GM21619 (cell line): ENCODE results near the gene ANKRD34A.
"Not testable (repeated sequence)": the region's sequence is repeated elsewhere in the genome, so short reads cannot be mapped to it uniquely, and the experiment has no call there.

Source experiments
- ATAC-seq: cut with Tn5 transposase; IDR thresholded peaks from one replicate; pipeline ENCODE4 v1.9.1; 2021; ENCODE audit not compliant: unreplicated experiment

ANKRD34A gene

DNA sequence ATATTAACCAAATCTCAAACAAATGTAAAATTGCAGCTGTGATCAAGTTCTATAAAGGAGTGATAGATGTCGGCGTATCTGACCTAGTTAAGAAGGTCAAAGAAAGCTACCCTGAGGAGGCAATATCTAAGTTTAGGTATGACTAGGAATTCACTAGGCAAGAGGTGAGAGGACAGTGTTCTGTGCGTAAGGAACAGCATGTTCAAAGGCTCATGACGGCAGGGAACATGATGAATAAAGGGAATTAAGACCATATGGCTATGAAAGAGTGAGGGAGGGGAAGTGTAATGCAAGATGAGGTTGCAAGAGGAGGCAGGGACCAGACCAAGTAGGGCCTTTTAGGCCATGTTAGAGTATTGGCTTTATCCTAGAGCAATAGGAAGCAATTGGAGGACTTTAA, 15.2 kb downstream of the ANKRD34A start:
- ATAC-seq: no peak

DNA sequence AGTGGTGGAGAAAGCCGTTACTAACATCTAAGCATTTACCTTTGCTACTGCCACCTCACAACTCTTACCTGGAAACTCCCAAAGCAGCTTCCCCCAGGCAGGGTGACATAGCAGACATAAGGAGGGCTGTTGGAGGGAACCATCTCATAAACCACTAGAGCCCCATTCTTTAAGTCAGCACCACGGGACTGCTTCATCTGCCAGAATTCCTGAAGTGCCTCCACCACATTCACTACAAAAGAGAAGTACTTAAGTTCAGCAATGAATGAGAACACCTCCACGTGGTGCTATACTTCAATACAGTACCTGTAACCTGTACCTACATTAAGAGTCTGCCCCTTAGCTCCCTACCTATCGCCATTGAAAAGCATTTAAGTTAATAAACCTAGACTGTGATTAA, 16.8 kb downstream of the ANKRD34A start:
- ATAC-seq: no peak

DNA sequence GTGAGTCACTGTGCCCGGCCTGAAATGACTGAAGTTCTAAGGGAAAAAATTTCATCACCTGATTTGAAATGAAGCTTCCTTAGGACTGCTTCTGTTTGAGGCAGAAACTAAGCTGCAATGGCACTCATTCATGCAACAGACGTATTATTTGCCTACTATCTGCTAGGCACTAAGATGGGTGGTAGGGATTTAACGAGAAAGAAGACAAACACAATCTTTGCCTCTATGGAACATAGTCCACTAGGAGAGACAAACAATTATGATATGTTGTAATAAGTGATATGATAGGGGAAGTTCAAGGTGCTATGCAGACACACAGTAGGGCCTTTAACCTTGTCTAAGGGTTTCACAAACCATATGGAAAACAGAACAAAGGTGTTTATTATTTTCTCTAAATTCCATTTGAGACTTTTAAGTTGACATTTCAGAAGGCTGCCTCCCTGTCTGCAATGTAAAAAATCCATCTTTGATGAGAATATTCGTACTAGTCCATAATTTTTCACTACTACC, 17.8 kb downstream of the ANKRD34A start:
- ATAC-seq: no peak

DNA sequence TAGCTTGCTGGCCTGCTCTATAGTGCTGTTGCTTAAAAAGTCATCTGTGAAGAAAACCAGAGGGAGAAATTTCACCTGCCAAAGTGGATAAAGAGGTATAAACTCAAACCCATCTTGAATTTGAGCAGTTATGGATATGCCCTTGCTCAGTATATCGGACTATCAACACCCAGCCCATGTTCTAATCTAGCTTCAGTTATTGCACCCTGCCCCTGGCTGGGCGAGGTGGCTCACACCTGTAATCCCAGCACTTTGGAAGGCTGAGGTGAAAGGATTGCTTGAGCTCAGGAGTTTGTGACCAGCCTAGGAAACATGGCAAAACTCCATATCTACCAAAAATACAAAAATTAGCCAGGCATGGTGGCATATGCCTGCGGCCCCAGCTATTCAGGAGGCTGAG, 19.8 kb downstream of the ANKRD34A start:
- ATAC-seq: no peak

DNA sequence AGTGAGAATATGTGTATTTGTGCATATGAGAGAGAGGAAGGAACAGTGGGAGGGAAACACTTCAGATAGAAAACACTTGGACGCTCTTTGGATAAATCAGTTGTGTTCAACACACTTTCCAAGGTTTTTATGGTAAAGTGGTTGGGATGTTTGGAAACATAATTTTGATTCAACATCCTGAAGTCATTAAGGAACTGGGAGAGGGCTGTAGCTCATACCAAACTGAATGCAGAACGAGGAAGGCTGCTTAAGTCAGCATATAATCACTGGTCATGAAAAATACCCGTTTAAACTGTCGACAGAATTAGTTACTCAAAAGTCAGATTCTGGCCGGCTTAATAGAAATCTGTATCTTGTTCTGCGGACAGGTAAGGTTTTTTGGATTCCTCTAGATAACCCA, 21.5 kb downstream of the ANKRD34A start:
- no peak for ATAC-seq

DNA sequence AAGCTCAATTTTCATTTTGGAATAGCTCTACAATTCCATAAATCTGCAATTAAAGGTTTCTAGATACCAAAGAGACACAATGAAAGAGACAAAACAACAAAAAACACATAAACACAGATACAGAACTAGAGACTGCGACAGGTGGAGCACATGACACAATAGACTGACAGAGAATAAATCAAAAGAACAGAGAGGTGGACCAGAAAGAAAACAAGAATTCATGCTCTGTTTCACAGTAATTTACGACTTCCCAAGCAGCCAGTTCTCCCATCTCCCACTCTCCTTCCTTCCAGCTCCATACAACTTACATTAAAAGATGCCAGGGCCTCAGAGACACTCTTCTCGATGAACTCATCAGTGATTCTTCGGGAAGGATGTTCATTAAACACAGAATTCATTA, 22.0 kb downstream of the ANKRD34A start:
- ATAC-seq: no peak

DNA sequence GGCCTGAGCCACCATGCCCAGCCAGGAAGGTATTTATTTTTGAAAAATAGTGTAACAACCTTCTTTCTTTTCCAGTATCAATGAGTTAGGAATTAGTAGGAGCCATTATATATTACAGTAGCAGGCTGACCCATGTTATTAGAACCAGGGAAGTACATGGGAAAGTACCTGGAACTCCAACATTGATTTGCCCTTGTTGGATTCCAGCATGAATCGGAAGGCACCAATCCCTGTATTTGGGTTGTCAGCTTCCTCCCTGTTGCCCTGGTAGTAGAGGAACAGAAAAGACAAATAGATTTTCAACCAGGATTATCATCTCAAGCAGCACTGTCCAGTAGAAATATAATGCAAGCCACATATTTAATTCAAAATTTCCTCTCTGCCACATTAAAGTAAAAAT, 26.9 kb downstream of the ANKRD34A start:
- no peak for ATAC-seq

DNA sequence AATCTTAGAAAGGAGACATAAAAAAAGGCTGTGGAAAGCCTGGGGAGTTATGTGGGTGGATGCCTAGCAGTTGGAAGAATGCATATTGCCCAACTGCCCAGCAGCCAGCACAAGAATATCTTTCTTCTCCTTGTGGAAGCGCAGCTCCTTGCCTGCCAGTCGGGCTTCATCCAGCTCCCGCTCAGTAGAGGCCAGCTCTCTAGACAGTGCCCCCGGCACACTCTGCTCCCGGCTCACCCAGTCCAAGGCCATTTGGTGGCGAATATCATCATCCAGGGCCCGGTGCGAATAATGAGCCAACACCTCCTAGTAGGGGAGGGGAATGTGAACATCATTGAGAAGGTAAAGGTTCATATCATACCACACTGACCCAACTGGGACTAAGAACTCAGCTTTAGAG, 28.1 kb downstream of the ANKRD34A start:
- no peak for ATAC-seq

DNA sequence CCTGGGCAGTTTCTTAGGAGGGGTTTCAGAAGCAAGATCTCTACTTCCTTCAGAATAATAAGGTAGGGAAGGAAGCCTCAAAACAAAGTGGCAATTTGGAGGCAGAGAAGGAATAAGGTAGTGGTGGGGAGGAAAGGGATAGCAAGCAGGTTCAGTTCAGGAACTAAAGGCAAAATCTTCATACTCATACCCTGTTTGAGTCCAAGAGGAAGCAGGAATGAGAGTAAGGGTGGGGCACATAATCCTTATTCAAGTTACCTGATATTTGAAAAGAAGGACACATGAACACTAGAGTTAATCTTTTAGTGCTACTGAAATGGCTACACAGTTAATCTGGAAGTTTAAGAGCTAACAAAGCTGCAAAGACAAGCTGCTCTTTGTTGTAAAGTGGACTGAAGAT, 28.7 kb downstream of the ANKRD34A start:
- ATAC-seq: no peak

DNA sequence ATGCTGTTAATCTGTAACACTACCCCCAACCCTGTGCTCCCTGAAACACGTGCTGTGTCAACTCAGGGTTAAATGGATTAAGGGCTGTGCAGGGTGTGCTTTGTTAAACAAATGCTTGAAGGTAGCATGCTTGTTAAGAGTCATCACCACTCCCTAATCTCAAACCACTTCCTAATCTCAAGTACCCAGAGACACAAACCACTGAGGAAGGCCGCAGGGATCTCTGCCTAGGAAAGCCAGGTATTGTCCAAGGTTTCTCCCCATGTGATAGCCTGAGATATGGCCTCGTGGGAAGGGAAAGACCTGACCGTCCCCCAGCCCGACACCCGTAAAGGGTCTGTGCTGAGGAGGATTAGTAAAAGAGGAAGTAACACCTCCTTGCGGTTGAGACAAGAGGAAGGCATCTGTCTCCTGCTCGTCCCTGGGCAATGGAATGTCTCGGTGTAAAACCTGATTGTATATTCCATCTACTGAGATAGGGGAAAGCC, 31.8 kb downstream of the ANKRD34A start:
- not testable (repeated sequence) for ATAC-seq

DNA sequence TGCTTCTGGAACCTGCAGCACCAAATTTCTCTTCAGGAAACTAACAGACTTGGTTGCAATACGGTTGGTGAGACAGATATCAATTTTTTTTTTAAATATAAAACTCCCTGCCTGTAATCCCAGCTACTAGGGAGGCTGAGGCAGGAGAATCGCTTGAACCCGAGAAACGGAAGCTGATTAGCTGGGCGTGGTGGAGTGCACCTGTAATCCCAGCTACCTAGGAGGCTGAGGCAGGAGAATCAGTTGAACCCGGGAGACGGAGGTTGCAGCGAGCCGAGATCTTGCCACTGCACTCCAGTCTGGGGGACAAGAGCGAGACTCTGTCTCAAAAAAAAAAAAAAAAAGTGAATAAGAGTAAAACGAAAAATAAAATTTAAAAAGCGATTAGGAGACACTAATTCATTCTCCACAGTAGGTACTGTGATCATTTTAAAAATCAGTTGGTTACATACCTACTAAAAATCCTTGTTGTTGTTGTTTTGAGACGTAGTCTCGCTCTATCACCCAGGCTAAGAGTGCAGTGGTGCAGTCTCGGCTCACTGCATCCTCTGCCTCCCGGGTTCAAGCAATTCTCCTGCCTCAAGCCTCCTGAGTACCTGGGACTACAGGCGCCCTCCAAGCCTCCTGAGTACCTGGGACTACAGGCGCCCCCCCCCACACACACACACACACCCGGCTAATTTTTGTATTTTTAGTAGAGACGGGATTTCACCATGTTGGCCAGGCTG, 36.3 kb downstream of the ANKRD34A start:
- no peak for ATAC-seq

DNA sequence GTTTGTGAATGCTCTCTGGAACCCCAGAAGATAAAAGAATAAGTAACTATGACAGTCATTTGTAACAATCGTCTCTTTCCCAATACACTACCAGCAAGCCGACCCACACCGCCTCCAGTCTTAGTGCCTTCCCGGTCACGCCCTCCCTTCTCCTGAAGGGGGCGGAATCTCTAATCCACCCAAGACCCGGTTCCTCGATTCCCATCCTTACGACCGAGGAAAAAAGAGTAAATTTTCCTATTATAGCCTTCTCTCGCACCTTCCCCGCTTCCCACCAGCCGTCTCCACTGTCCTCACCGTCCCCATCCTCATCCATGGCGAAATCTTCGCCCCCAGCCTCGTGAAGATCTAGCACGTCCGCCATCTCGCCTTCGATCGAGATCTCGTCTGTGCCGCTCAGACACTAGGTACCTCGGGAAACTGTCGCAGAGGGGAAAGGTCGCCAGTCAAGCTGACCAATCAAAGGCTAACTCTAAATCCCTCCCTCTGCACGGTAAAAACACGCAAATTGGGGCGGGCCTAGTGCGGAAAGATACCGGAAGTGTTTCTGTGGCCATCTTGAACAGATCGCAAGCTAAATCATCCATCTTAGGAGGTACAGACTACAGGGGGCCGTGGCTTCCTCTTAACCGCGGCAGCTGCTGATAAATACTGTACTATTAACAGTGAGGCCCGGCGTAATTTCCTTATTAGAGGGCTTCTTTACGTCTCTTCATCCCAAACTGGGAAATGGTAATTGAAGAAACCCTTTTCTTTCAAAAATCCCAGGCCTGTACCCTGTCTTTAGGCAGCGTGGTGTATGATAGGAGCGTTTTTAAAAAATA, 37.1 kb downstream of the ANKRD34A start, which contains the start of gene RBM8A:
Gene RBM8A (minus strand): TSS at position 422 of the 824 bp plus-strand sequence. CDS start 58 bp downstream, at position 364.
- peak; percentile 94 for ATAC-seq

DNA sequence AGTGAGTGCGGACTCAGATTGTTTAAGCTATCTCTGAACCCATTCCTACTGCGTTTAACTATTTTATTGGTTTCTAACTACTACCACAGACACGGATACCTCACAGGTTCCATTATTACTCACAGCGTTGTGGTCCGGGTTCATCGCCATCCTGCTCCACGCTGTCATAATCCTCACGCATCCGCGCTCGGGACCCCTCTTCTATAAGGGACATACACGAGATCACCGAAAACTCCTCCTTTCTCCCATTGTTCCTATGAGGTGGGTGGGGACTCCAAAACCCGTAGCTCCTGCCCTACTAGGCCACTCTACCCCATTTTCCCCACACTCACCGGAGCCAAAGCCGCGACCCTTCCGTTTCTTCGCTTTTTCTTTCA, 37.7 kb downstream of the ANKRD34A start:
- no peak for ATAC-seq

DNA sequence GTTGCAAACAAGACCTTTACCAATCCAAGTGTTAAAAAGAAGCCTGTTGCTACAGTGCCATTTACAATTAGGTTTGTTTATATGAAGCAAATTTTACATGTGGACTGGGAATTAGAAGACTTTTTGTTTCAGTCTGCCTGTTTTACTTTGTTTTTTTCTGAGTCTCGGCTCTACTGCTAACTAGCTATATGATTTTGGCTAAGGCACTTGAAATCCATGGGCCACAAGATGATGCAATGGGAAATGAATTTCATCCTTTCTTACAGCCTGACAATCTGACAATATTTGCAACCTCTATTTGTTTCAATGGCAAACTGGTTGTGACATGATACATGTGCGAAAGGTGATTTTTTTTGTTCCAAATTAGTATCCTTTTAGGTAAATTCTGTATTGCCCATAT, 42.1 kb downstream of the ANKRD34A start:
- ATAC-seq: no peak

DNA sequence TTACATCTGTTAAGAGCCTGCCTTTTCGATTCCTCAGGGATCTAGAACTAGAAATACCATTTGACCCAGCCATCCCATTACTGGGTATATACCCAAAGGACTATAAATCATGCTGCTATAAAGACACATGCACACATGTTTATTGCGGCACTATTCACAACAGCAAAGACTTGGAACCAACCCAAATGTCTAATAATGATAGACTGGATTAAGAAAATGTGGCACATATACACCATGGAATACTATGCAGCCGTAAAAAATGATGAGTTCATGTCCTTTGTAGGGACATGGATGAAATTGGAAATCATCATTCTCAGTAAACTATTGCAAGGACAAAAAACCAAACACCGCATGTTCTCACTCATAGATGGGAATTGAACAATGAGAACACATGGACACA, 44.1 kb downstream of the ANKRD34A start:
- not testable (repeated sequence) for ATAC-seq

DNA sequence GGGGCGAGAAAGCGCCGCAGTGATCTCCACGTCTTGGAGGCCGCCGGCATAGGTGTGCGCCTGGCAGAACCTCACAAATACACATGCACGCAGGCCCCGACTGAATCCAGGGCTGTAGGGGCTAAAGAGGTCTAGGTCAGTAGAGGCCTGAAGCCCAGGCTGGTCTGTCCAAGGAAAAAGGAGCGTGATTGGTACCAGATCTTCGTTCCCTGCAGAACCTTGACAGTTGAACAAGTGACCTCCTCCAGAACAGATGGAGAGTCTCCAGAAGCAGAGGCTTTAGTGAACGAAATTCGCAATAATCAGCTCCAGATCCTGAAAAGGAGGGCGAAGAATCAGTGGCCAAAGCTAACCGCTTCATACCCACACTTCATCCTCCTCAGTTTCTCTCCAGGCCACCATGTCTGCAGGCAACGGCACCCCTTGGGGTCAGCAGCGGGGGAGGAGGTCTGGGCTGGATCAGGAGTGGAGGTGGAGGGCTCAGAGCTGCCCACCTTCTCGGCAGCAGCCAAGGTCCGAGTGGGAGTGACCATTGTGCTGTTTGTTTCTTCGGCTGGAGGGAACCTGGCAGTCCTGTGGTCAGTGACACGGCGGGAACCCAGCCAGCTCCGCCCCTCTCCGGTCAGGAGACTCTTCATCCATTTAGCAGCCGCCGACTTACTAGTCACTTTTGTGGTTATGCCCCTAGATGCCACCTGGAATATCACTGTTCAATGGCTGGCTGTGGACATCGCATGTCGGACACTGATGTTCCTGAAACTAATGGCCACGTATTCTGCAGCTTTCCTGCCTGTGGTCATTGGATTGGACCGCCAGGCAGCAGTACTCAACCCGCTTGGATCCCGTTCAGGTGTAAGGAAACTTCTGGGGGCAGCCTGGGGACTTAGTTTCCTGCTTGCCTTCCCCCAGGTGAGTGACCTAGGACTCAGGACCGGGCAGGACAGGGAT, 45.1 kb downstream of the ANKRD34A start:
- ATAC-seq: peak; percentile 85

DNA sequence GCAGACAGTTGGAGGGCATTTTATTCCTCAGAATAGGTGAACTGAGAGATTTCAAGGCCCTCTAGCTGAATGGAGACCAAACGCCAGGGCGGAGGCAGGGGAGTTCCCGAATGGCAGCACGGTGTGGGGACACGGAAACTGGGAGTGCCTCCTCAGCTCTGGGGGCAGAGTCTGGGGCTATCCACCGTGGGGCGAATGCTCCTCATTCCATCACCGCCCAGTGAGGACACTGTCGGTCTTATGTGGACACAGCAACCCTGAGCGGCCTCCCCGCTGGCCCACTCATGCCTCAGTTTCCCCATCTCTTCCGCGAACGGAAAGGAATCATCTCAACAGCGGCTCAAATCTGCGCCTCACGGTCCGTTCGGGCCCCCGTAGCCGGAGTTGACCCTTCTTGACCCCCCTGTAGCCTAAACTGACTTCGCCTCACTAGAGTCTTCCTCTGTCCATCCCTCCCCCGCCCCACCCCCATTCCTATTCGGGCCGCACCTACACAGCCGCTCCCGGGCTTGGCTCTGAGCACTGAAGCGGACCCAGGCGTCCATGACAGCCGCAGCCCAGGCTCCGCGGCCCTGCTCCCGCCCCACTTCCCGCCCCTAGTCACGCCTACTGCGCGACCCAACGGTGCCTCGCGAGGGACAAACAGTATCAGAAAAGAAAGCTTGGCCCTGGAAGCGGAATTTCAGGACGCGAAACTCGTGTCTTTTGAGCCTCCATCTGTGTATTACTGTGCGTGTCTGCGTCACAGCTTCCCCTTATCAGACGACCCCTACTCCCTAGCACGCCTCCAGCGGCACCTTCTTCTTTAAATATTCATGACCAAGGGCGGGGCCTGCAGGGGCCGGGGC, 46.0 kb downstream of the ANKRD34A start, which contains the start of gene PEX11B:
Gene PEX11B (minus strand): TSS at position 574 of the 848 bp plus-strand sequence. CDS start 29 bp downstream, at position 545.
- ATAC-seq: peak; percentile 69

DNA sequence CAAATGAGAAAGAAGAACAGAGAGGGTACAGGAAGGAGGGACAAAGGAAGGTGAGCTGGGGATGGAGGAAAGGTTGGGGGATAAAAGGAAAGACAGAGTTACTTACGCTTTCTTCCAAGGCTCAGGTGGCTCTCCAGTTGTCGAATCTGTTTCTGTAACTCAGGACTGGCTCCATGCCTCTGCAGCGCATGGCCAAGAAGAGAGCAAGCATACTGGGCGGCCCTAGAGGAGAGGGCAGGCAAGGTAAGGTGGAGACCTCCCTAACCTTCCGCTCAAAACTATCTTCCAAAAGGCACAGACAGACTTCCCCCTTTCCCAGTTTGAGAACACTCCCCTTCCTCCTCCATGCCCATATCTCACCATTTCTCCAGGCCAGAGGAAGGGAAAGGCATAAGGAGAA, 46.8 kb downstream of the ANKRD34A start:
- no peak for ATAC-seq

DNA sequence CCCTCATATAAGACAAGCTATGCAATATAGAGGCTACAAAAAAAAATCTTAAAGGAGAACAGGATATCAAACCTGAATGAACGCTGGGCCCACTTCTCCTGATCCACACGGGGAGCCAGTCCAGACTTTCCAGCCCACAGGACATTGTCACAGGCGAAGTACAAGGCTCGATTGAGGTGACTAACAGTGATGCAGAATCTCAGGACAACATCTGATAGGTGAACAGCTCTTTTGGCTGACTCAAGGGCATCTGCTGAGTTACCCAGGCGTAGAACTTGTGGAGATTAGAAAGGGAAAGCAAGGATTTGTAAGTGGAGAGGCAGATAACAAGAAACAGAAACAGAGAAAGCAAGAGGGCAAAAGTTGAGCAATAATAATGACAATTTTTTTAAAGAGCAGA, 47.6 kb downstream of the ANKRD34A start:
- no peak for ATAC-seq

DNA sequence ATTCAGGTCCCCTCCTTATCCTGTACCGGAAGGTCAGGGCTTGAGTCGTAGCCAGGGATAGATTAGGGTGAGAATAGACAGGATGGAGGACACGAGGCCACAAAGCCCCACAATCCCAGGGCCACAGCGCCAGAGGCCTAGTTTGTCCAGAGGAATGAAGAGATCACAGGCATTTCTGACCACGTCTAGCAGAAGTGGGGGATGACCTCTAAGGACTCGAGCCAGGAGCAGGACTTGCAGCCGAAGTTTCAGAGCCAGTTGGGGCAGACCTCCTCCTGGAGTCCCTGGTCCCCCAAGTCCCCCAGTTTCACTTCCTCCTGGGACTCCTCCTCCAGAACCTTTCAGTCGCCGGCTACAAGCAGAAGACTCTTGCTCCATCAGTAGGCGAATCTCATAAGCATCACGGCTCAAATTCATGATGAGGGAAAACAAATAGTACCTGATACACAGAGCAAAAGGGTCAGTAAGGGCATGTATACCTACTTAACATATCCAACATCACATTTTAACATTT, 52.2 kb downstream of the ANKRD34A start:
- no peak for ATAC-seq
